ENCODE data around the gene LSP1. TPM values are rescaled to one million over a fixed set of nuclear protein-coding genes. Genes with fewer than 3 reads are reported as not detected.

Gene LSP1
- total and polyA plus RNA-seq, 2 of the 13 experiments (the other 11 are each of a cell fraction or from before 2014, with no cell fraction given), result 0.59 to 1.00 TPM

DNA sequence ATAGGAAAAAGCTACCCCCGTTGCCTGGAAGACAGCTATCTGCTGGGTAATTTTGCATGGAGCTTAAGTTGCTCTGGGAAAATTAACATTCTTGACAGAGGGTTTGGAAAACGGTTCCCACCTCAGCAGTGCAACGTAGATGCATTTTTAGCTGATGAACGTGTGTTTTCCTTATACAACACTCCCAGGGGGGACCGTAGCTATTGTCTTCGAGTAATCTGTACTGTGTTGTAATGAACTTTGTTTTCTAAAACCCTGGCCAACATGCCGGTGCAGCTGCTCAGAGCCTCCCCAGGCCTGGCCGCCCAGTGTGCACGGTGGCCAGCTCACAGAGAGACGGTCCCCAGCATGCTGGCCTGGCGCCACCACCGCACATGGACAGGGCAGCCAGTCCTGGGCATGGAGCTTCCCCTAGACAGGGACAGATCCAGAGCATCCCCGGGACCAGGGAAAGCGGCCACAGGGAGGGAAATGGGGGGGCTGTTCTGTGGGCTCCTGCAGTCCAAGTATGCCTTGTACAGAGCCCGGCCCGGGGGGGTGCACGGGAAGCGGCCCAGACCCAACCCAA lies 68.8 kb downstream of the LSP1 start:
- Histone ChIP-seq H3K27ac (ENCODE audit: extremely low read length, insufficient read depth, low read length) (no peak overlapping the region), H3K4me1 (ENCODE audit: insufficient read depth, low read length) (no peaks in the 10 kb centered on the region), H3K4me2 (ENCODE audit: low read depth, low read length) (no peak overlapping the region), H3K27me3 (ENCODE audit: control insufficient read depth in 1 of 2, insufficient read depth in 2 of 2, low read length in 2 of 2) (peaks cover 30 to 76% of the 10 kb centered on the region in 2 experiments), H3K4me3 (replicated peaks in 1 of 3; ENCODE audit: insufficient read depth in 1 of 3, low read depth in 2 of 3, low read length in 3 of 3) (no peak overlapping the region), H4K20me1 (ENCODE audit: insufficient read depth, low read length) (no peaks in the 10 kb centered on the region), H2AFZ (ENCODE audit: low read length) (no peak overlapping the region), H3K79me2 (ENCODE audit: insufficient read depth, low read length) (no peaks in the 10 kb centered on the region), H3K9me3 (ENCODE audit: low read length) (no peaks in the 10 kb centered on the region), H3K36me3 (replicated peaks in 1 of 2; ENCODE audit: control insufficient read depth in 1 of 2, insufficient read depth in 2 of 2, low read length in 2 of 2) (no peaks in the 10 kb centered on the region), H3K9ac (ENCODE audit: insufficient read depth, low read depth, low read length) (no peak overlapping the region)
- no TSS peak for BruUV-seq (replicated peaks)
- CTCF ChIA-PET (ENCODE audit: low intra/inter-chr PET ratio, low total read pairs), result no interaction called here
- ATAC-seq (no peak), DNase-seq (ENCODE audit: low spot score) (no peak), FAIRE-seq (no peak)
- intact Hi-C loops (cut with micrococcal nuclease; ENCODE audit: unreplicated experiment), result no loop called here
- POLR2A ChIA-PET, result interaction anchor here (0.6 kb wide), 1 partner anchor 237 kb away, joined by 3 read pairs; no protein-coding TSS in a partner anchor
- WGBS (ENCODE audit: low lambda C conversion rate), result 24% methylated on average over 14 of the region's 18 CpGs
- in situ Hi-C loops (cut with HindIII; ENCODE audit: extremely low pct_ligation_motif_present, low pct_unique_long_range_greater_than_20kb), result no loop called here
- no peak for TF ChIP-seq ZNF484 (CRISPR knock-in tag; IDR thresholded peaks at IDR 0.05; ENCODE audit: borderline replicate concordance, low read depth)
- TF ChIP-seq SOX6 (IDR thresholded peaks at IDR 0.05), result no peak
- TF ChIP-seq SOX6 (CRISPR knock-in tag; IDR thresholded peaks at IDR 0.05), result no peak
- TF ChIP-seq ZNF230 (CRISPR knock-in tag; IDR thresholded peaks at IDR 0.05), result no peak
- TF ChIP-seq, protein P1, sequence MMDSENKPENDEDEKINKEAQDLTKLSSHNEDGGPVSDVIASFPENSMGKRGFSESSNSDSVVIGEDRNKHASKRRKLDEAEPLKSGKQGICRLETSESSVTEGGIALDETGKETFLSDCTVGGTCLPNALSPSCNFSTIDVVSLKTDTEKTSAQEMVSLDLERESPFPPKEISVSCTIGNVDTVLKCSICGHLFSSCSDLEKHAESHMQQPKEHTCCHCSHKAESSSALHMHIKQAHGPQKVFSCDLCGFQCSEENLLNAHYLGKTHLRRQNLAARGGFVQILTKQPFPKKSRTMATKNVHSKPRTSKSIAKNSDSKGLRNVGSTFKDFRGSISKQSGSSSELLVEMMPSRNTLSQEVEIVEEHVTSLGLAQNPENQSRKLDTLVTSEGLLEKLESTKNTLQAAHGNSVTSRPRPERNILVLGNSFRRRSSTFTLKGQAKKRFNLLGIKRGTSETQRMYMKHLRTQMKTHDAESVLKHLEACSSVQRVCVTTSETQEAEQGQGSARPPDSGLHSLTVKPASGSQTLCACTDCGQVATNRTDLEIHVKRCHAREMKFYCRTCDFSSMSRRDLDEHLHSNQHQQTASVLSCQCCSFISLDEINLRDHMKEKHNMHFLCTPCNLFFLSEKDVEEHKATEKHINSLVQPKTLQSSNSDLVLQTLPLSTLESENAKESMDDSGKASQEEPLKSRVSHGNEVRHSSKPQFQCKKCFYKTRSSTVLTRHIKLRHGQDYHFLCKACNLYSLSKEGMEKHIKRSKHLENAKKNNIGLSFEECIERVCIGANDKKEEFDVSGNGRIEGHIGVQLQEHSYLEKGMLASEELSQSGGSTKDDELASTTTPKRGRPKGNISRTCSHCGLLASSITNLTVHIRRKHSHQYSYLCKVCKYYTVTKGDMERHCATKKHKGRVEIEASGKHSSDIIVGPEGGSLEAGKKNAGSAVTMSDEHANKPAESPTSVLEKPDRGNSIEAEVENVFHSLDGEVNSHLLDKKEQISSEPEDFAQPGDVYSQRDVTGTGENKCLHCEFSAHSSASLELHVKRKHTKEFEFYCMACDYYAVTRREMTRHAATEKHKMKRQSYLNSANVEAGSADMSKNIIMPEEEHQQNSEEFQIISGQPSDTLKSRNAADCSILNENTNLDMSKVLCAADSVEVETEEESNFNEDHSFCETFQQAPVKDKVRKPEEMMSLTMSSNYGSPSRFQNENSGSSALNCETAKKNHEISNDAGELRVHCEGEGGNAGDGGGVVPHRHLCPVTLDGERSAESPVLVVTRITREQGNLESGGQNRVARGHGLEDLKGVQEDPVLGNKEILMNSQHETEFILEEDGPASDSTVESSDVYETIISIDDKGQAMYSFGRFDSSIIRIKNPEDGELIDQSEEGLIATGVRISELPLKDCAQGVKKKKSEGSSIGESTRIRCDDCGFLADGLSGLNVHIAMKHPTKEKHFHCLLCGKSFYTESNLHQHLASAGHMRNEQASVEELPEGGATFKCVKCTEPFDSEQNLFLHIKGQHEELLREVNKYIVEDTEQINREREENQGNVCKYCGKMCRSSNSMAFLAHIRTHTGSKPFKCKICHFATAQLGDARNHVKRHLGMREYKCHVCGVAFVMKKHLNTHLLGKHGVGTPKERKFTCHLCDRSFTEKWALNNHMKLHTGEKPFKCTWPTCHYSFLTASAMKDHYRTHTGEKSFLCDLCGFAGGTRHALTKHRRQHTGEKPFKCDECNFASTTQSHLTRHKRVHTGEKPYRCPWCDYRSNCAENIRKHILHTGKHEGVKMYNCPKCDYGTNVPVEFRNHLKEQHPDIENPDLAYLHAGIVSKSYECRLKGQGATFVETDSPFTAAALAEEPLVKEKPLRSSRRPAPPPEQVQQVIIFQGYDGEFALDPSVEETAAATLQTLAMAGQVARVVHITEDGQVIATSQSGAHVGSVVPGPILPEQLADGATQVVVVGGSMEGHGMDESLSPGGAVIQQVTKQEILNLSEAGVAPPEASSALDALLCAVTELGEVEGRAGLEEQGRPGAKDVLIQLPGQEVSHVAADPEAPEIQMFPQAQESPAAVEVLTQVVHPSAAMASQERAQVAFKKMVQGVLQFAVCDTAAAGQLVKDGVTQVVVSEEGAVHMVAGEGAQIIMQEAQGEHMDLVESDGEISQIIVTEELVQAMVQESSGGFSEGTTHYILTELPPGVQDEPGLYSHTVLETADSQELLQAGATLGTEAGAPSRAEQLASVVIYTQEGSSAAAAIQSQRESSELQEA (CRISPR knock-in tag; IDR thresholded peaks at IDR 0.05; ENCODE audit: not compliant biosample characterization), result no peak
- TF ChIP-seq ZNF234 (CRISPR knock-in tag; conservative IDR thresholded peaks at IDR 0.05), result no peak
- TF ChIP-seq, protein P2, sequence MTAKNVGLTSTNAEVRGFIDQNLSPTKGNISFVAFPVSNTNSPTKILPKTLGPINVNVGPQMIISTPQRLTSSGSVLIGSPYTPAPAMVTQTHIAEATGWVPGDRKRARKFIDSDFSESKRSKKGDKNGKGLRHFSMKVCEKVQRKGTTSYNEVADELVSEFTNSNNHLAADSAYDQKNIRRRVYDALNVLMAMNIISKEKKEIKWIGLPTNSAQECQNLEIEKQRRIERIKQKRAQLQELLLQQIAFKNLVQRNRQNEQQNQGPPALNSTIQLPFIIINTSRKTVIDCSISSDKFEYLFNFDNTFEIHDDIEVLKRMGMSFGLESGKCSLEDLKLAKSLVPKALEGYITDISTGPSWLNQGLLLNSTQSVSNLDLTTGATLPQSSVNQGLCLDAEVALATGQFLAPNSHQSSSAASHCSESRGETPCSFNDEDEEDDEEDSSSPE (CRISPR knock-in tag; IDR thresholded peaks at IDR 0.05), result no peak
- TF ChIP-seq, protein P3, sequence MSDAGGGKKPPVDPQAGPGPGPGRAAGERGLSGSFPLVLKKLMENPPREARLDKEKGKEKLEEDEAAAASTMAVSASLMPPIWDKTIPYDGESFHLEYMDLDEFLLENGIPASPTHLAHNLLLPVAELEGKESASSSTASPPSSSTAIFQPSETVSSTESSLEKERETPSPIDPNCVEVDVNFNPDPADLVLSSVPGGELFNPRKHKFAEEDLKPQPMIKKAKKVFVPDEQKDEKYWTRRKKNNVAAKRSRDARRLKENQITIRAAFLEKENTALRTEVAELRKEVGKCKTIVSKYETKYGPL (CRISPR knock-in tag; IDR thresholded peaks at IDR 0.05), result no peak
- no peak for TF ChIP-seq MEF2D (CRISPR knock-in tag; IDR thresholded peaks at IDR 0.05)
- no peak for TF ChIP-seq ZNF136 (CRISPR knock-in tag; IDR thresholded peaks at IDR 0.05; ENCODE audit: low read depth)
- TF ChIP-seq MIER3 (CRISPR knock-in tag; IDR thresholded peaks at IDR 0.05; ENCODE audit: borderline replicate concordance), result no peak
- no peak for TF ChIP-seq MTF2 (CRISPR knock-in tag; IDR thresholded peaks at IDR 0.05; ENCODE audit: borderline replicate concordance)
- no peak for TF ChIP-seq ZKSCAN1 (IDR thresholded peaks at IDR 0.05; ENCODE audit: low read length)
- TF ChIP-seq FOSL1 (CRISPR knock-in tag; IDR thresholded peaks at IDR 0.05; ENCODE audit: borderline replicate concordance), result no peak
- TF ChIP-seq ZNF367 (CRISPR knock-in tag; IDR thresholded peaks at IDR 0.05; ENCODE audit: borderline replicate concordance), result no peak
- TF ChIP-seq ZNF451 (CRISPR knock-in tag; IDR thresholded peaks at IDR 0.05), result no peak

Data from HepG2 (cell line).